Gastrocnemius medialis (tissue), 4 donors: ENCODE data around the gene ANKRD11.

Source experiments
- CTCF ChIP-seq, 5 experiments: fragments of 450-650 bp in 3 of 5; fragments of 200-600 bp in 2 of 5; sonication (generic) in 2 of 5; IDR thresholded peaks in 4 of 5; conservative IDR thresholded peaks in 1 of 5; 1 replicate in 4 of 5; 2 replicates in 1 of 5; pipeline ENCODE4 v1.5.1; 2016 to 2019; ENCODE audit warnings: antibody characterized with exemption in 5 of 5, mild to moderate bottlenecking in 3 of 5, moderate library complexity in 3 of 5
- POLR2A ChIP-seq, 2 donors: fragments of 450-650 bp; IDR thresholded peaks; one replicate each; pipeline ENCODE4 v1.6.1; 2017; ENCODE audit warnings: antibody characterized with exemption in 2 of 2, mild to moderate bottlenecking in 2 of 2, moderate library complexity in 2 of 2

- no peak for TF ChIP-seq CTCF (IDR thresholded peaks at IDR 0.05 in 4 of 5, conservative IDR thresholded peaks at IDR 0.05 in 1 of 5)
- TF ChIP-seq POLR2A (IDR thresholded peaks at IDR 0.05): no peak
These were observed 17.7 kb downstream of the ANKRD11 start for GRCh38 chr16:89472711-89473075.
